GM18858 (cell line): ENCODE measurements around the gene PGAM5.

ENCODE experiments used
- ATAC-seq: cut with Tn5 transposase; IDR thresholded peaks from one replicate; pipeline ENCODE4 v1.9.1; 2021; ENCODE audit not compliant: unreplicated experiment

The PGAM5 gene

GRCh38 chr12:132719141-132719953, 8.7 kb downstream of the PGAM5 start:
- no peak for ATAC-seq

- no peak for ATAC-seq
These were observed 9.3 kb downstream of the PGAM5 start for GRCh38 chr12:132719954-132720324.

- ATAC-seq = no peak
These were observed 10.1 kb downstream of the PGAM5 start for GRCh38 chr12:132720606-132721345.

- ATAC-seq = no peak
These were observed 12.5 kb downstream of the PGAM5 start for GRCh38 chr12:132723015-132723763.

GRCh38 chr12:132723764-132724140, 13.1 kb downstream of the PGAM5 start:
- no peak for ATAC-seq

GRCh38 chr12:132724506-132725241, 14.0 kb downstream of the PGAM5 start:
- no peak for ATAC-seq

- ATAC-seq = no peak
These were observed 15.7 kb downstream of the PGAM5 start for GRCh38 chr12:132726386-132726785.

- no peak for ATAC-seq
These were observed 16.6 kb downstream of the PGAM5 start for GRCh38 chr12:132727091-132727794.

- ATAC-seq = no peak
These were observed 17.9 kb downstream of the PGAM5 start for GRCh38 chr12:132728502-132728901.

- no peak for ATAC-seq
These were observed 19.1 kb downstream of the PGAM5 start for GRCh38 chr12:132729541-132730320.

GRCh38 chr12:132730353-132730752, 19.7 kb downstream of the PGAM5 start:
- no peak for ATAC-seq

GRCh38 chr12:132731574-132731973, 20.9 kb downstream of the PGAM5 start:
- ATAC-seq = no peak

GRCh38 chr12:132734206-132734605, 23.6 kb downstream of the PGAM5 start:
- no peak for ATAC-seq

GRCh38 chr12:132735496-132735895, 24.9 kb downstream of the PGAM5 start:
- ATAC-seq = no peak

- ATAC-seq = no peak
These were observed 25.7 kb downstream of the PGAM5 start for GRCh38 chr12:132736378-132736777.

GRCh38 chr12:132736913-132737312, 26.3 kb downstream of the PGAM5 start:
- no peak for ATAC-seq

- ATAC-seq = no peak
These were observed 29.1 kb downstream of the PGAM5 start for GRCh38 chr12:132739600-132740312.

GRCh38 chr12:132740313-132740646, 29.6 kb downstream of the PGAM5 start:
- ATAC-seq = no peak

- ATAC-seq = no peak
These were observed 30.0 kb downstream of the PGAM5 start for GRCh38 chr12:132740652-132741051.
